Dendritic cell treated with granulocyte-macrophage colony-stimulating factor and Interleukin-4, amounts not matched to agents 40 ng/mL and 50 ng/mL, for 4 days (primary cell): ENCODE results near the gene CRB3.

Experiments used
- H3K27ac Mint-ChIP-seq: one replicate; pipeline ENCODE4 v1.8.0; 2022; ENCODE audit warnings: mild to moderate bottlenecking, mixed read lengths
- H3K27me3 Mint-ChIP-seq: one replicate; pipeline ENCODE4 v1.8.0; 2022; ENCODE audit warnings: mild to moderate bottlenecking, mixed read lengths
- H3K36me3 Mint-ChIP-seq: one replicate; pipeline ENCODE4 v1.8.0; 2022; ENCODE audit warnings: low read depth, mixed read lengths
- H3K4me1 Mint-ChIP-seq: one replicate; pipeline ENCODE4 v1.8.0; 2022; ENCODE audit warnings: low read depth, mixed read lengths
- H3K4me3 Mint-ChIP-seq: one replicate; pipeline ENCODE4 v1.8.0; 2022; ENCODE audit warnings: mild to moderate bottlenecking, moderate library complexity, mixed read lengths
- H3K9me3 Mint-ChIP-seq: one replicate; pipeline ENCODE4 v1.8.0; 2022; ENCODE audit warnings: mixed read lengths
- intact Hi-C: fragments of 100-400 bp; cut with micrococcal nuclease; formaldehyde crosslinking; loops from one replicate; pipeline ENCODE4 v1.15.0; 2022

Gene CRB3

DNA sequence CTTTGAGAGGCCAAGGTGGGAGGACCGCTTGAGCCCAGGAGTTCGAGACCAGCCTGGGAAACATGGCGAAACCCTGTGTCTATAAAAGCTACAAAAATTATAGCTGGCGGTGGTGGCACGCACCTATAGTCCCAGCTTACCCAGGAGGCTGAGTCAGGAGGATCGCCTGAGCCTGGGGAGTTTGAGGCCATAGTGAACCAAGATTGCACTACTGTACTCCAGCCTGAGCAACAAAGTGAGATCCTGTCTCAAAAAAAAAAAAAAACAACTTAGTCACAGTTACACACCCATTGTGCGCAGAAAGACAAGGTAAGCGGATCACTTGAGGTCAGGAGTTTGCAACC, 18.2 kb downstream of the CRB3 start:
- peaks cover 27% of the 10 kb centered on the region for H3K4me1 Mint-ChIP-seq
- H3K27me3 Mint-ChIP-seq, result peaks cover under 1% of the 10 kb centered on the region
- intact Hi-C loops, result no loop called here
- no peaks in the 10 kb centered on the region for H3K9me3 Mint-ChIP-seq
- peak overlapping the region; percentile 91 for H3K27ac Mint-ChIP-seq
- peak overlapping the region; percentile 82 for H3K4me3 Mint-ChIP-seq
- peaks cover 37% of the 10 kb centered on the region for H3K36me3 Mint-ChIP-seq

DNA sequence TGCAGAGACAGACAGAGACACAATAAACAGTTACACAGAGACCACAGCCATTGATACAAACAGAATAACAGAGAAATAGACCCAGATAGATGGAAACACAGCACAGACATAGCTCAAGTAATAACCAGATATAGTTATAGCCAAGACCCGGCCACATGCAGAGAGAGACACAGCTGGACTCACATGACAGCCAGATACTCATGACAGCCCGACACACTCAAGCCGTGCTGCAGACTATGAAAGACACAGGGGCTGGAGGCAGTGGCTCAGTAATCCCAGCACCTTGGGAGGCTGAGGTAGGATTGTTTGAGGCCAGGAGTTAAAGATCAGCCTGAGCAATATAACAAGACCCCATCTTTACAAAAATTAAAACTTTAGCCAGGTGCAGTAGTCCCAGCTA, 19.2 kb downstream of the CRB3 start:
- intact Hi-C loops, result no loop called here
- H3K27me3 Mint-ChIP-seq, result peaks cover 4% of the 10 kb centered on the region
- H3K36me3 Mint-ChIP-seq, result peaks cover 29% of the 10 kb centered on the region
- H3K27ac Mint-ChIP-seq, result no peak overlapping the region
- H3K4me1 Mint-ChIP-seq, result peaks cover 27% of the 10 kb centered on the region
- H3K9me3 Mint-ChIP-seq, result no peaks in the 10 kb centered on the region
- no peak overlapping the region for H3K4me3 Mint-ChIP-seq

DNA sequence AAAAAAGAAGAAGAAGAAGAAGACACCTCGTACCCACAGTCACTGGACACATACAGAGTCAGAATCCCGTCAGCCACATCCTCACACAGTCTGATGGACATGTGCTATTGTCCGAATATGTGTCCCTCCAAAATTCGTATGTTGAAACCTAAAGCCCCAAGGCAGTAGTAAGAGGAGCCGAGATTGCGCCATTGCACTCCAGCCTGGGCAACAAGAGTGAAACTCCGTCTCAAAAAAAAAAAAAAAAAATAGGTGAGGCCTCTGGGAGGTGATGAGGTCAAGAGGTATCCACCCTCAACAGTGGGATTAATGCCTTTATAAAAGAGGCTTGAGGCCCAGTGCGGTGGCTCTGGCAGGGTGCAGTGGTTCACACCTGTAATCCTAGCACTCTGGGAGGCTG, 20.2 kb downstream of the CRB3 start:
- intact Hi-C loops, result no loop called here
- H3K9me3 Mint-ChIP-seq, result no peaks in the 10 kb centered on the region
- no peak overlapping the region for H3K27ac Mint-ChIP-seq
- H3K36me3 Mint-ChIP-seq, result peaks cover 19% of the 10 kb centered on the region
- no peak overlapping the region for H3K4me3 Mint-ChIP-seq
- H3K4me1 Mint-ChIP-seq, result peaks cover 30% of the 10 kb centered on the region
- peaks cover 5% of the 10 kb centered on the region for H3K27me3 Mint-ChIP-seq

DNA sequence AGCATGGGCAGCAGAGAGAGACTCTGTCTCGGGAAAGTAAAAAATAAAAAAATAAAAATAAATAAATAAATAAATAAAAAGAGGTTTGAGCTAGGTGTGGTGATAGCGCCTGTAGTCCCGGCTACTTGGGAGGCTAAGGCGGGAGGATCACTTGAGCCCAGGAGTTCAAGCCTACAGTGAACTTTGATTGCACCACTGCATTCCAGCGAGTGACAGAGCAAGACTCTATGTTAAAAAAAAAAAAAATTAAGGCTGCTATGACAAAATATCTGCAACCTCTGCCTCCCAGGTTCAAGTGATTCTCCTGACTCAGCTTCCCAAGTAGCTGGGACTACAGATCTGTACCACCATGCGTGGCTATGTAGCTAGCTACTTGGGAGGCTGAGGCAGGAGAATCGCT, 20.8 kb downstream of the CRB3 start:
- intact Hi-C loops, result no loop called here
- H3K27me3 Mint-ChIP-seq, result peaks cover 5% of the 10 kb centered on the region
- H3K4me3 Mint-ChIP-seq, result no peak overlapping the region
- no peaks in the 10 kb centered on the region for H3K9me3 Mint-ChIP-seq
- peaks cover 13% of the 10 kb centered on the region for H3K36me3 Mint-ChIP-seq
- H3K27ac Mint-ChIP-seq, result no peak overlapping the region
- peaks cover 32% of the 10 kb centered on the region for H3K4me1 Mint-ChIP-seq

DNA sequence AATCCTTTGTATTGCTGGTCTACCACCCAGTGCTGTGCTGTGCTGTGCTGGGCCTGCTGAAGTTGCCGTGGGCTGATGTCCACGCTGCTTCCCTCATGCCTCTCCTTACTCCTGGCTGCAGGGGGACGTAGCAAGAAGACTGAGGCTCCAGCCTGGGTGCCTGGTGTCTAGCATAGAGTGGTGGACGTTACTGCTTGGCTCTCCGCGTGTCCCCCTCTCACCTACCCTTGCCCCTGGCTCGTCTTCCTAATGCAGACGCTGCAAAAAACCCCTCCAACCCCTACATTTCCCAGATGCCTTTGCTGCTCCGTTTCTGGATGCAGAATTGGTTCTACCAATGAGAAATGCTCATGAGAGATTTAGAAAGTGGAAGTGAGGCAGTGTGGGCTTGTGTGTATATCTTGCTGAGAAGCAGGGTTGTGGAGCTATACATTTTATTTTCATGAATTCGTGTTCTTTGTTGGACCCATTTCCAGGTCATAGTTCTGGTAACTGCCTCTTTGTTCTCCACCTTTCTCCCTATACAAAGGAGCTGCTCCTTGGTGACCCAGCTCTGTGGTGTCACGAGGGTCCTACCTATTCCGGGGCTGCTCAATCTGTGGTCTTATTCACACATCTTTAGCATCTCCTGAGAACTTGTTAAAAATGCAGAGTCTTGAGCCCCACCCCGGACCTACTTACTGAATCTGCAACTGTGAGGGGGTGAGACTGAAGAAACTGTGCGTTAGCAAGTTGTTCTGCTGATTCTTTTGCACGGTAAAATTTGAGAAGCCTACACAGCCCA, 25.4 kb downstream of the CRB3 start:
- peak overlapping the region; percentile 15 for H3K4me3 Mint-ChIP-seq
- H3K27ac Mint-ChIP-seq, result peak overlapping the region; percentile 71
- intact Hi-C loops, result no loop called here
- no peaks in the 10 kb centered on the region for H3K36me3 Mint-ChIP-seq
- H3K9me3 Mint-ChIP-seq, result peaks cover 14% of the 10 kb centered on the region
- H3K4me1 Mint-ChIP-seq, result peaks cover 13% of the 10 kb centered on the region
- peaks cover 17% of the 10 kb centered on the region for H3K27me3 Mint-ChIP-seq

DNA sequence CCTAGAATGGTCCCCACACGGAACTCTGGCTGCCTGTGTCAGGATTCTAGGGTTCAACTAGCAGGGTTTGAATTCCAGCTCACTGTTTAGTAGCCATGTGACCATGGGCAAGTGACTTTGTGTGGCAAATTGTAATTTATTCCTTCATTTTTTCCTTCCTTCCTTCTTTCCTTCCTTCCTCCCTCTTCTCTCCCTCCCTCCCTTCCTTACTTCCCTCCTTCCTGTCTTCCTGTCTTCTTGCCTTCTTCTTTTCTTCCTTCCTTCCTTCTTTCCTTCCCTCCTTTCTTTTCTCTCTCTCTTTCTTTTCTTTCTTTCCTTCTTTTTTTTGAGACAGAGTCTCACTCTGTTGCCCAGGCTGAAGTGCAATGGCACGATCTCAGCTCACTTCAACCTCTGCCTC, 26.1 kb downstream of the CRB3 start:
- Mint-ChIP-seq H3K27ac (peak overlapping the region; percentile 71), H3K36me3 (no peaks in the 10 kb centered on the region), H3K4me1 (peaks cover 13% of the 10 kb centered on the region), H3K27me3 (peaks cover 21% of the 10 kb centered on the region), H3K9me3 (peaks cover 14% of the 10 kb centered on the region), H3K4me3 (peak overlapping the region; percentile 33)
- intact Hi-C loops, result no loop called here

DNA sequence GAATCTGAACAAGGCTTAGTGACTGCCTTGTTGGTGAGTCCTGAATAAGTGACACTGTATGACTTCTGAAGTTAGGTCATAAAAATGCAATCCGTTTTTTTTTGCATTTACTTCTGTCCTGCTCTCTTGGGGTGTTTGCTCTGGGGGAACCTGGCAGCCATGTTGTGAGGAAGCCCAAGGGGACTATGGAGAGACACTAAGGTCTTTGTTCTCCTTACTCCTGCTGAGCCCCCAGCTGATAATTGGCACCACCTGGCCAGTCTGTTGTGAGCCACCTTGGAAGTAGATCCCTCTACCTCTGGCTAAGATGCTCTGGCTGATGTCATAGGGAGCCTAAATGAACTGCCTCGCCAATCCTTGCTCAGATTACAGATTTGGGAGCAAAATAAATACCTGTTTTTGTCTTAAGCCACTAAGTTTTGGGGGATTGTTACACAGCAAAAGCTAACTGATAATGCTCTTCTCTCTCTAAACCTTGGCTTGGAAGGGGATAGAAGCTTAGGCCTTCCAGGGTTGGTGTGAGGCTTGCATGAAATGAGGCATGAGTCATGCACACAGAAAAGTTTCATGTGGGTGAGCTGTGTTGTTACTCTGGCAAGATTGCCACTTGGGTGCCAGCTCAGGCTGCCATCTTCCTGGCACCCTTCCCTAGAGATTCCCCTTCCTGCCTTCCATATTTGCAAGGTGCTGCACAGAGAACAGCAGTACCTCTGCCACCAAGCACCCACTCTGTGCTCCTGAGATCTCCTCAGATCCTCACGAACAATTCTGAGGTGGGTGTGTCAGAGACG, 27.9 kb downstream of the CRB3 start:
- Mint-ChIP-seq H3K27ac (no peak overlapping the region), H3K36me3 (no peaks in the 10 kb centered on the region), H3K4me1 (peaks cover 13% of the 10 kb centered on the region), H3K27me3 (peaks cover 21% of the 10 kb centered on the region), H3K4me3 (no peak overlapping the region), H3K9me3 (peaks cover 14% of the 10 kb centered on the region)
- intact Hi-C loops, result no loop called here

DNA sequence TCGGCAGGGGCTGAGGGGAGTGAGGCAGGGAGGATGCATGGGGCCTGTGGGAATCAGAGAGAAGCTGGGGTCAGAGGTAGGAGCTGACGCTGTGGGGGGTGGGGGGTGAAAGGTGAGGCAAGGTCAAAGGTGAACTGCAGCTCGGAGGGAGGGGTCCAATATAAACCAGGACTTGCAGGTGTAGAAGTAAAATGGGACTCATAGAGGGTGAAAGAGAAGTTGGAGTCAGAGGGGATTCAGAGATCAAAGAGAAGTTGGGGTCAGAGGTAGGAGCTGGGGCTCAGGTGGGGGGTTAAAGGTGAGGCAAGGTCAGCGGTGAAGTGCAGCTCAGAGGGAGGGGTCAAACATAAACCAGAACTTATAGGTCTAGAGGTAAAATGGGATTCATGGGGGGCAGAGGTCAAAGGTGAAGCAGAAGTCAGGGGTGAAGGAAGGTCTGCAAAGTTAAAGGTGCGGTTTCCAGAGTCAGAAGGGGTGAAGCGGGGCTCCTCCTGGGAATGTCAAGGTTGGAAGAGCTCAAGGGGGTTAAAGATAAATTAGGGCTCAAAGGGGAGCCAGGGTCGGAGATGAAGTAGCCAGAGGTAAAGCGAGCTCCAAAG, 30.5 kb downstream of the CRB3 start:
- H3K4me3 Mint-ChIP-seq, result no peak overlapping the region
- H3K36me3 Mint-ChIP-seq, result no peaks in the 10 kb centered on the region
- no peak overlapping the region for H3K27ac Mint-ChIP-seq
- H3K27me3 Mint-ChIP-seq, result peaks cover 23% of the 10 kb centered on the region
- intact Hi-C loops, result no loop called here
- H3K4me1 Mint-ChIP-seq, result peaks cover 19% of the 10 kb centered on the region
- H3K9me3 Mint-ChIP-seq, result peaks cover 14% of the 10 kb centered on the region

DNA sequence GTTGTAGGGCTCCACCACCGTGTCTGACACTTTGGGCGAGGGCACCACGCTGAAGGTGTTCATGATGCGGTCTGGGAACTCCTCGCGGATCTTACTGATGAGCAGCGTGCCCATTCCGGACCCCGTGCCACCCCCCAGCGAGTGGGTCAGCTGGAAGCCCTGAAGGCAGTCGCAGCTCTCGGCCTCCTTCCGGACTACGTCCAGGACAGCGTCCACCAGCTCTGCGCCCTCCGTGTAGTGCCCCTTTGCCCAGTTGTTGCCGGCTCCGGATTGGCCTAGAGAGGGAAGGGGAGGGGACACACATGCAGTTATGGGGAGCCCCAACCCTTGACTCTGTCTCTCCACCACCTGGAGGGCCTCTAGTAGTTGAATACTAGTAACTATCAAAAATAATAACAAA, 31.9 kb downstream of the CRB3 start:
- H3K36me3 Mint-ChIP-seq, result no peaks in the 10 kb centered on the region
- peaks cover 12% of the 10 kb centered on the region for H3K4me1 Mint-ChIP-seq
- H3K9me3 Mint-ChIP-seq, result peaks cover 14% of the 10 kb centered on the region
- intact Hi-C loops, result no loop called here
- peaks cover 35% of the 10 kb centered on the region for H3K27me3 Mint-ChIP-seq
- no peak overlapping the region for H3K4me3 Mint-ChIP-seq
- H3K27ac Mint-ChIP-seq, result no peak overlapping the region

DNA sequence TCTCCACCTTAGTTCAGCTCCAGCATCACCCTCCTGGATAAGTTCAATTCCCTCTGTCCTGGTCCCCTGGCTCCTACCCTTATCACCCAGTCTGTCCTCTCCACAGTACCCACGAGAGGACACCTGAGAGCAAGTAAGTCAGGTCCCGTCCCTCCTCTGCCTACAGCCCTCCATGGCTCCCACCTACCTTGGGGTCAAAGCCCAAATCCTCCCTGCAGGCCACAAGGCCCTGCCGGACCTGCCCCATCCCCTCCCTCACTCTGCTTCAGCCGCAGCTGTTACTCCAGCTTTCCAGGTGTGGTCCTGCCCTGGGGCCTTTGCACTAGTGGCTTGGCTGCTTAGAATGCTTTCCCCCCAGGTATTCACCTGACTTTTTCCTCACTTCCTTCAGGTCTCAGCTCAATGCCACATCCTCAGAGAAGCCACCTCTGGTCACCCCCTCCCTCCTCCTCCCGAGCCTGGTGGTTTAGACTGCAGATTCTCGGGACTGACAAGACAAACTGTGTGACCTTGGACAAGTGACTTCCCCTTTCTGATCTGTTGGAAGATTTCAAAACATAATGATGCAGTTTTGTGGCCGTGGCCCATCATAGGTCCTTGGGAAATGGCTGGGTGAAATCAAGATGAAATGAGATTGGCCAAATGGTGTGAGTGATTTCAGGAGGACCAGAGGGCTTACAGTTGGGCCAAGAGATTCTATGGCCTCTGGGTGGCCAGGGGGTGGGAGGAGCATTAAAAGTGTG, 34.4 kb downstream of the CRB3 start:
- Mint-ChIP-seq H3K36me3 (no peaks in the 10 kb centered on the region), H3K4me3 (no peak overlapping the region), H3K27ac (peak overlapping the region; percentile 47), H3K9me3 (no peaks in the 10 kb centered on the region), H3K4me1 (peaks cover 24% of the 10 kb centered on the region), H3K27me3 (peaks cover 50% of the 10 kb centered on the region)
- intact Hi-C loops, result no loop called here

DNA sequence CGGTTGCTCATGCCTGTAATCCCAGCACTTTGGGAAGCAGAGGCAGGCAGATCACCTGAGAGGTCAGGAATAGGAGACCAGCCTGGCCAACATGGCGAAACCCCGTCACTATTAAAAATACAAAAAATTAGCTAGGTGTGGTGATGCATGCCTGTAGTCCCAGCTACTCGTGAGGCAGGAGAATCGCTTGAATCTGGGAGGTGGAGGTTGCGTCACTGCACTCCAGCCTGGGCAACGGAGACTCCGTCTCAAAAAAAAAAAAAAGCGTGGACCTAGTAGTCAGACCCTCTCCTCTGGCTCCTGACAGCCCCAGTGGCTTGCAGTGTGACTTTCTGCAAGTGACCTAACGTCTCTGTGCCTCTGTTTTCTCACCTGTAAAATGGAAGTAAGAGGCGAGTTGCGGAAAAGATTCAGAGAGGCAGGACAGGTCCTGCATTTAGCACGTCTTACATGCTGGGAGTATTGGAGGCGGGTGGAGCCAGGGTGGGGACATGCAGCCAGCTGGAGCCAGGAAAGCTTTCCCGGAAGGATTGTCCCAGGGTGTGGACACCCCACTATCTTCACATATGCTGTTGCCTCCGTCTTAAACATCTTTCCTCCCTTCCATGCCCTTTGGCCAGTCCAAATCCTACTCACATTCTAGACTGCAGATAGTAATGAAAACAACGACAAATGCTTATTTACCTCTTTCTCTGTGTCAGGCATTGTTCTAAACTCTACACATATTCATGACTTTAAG, 35.1 kb downstream of the CRB3 start:
- no peak overlapping the region for H3K4me3 Mint-ChIP-seq
- H3K27ac Mint-ChIP-seq, result peak overlapping the region; percentile 47
- peaks cover 24% of the 10 kb centered on the region for H3K4me1 Mint-ChIP-seq
- no peaks in the 10 kb centered on the region for H3K36me3 Mint-ChIP-seq
- H3K9me3 Mint-ChIP-seq, result no peaks in the 10 kb centered on the region
- H3K27me3 Mint-ChIP-seq, result peaks cover 57% of the 10 kb centered on the region
- intact Hi-C loops, result no loop called here

DNA sequence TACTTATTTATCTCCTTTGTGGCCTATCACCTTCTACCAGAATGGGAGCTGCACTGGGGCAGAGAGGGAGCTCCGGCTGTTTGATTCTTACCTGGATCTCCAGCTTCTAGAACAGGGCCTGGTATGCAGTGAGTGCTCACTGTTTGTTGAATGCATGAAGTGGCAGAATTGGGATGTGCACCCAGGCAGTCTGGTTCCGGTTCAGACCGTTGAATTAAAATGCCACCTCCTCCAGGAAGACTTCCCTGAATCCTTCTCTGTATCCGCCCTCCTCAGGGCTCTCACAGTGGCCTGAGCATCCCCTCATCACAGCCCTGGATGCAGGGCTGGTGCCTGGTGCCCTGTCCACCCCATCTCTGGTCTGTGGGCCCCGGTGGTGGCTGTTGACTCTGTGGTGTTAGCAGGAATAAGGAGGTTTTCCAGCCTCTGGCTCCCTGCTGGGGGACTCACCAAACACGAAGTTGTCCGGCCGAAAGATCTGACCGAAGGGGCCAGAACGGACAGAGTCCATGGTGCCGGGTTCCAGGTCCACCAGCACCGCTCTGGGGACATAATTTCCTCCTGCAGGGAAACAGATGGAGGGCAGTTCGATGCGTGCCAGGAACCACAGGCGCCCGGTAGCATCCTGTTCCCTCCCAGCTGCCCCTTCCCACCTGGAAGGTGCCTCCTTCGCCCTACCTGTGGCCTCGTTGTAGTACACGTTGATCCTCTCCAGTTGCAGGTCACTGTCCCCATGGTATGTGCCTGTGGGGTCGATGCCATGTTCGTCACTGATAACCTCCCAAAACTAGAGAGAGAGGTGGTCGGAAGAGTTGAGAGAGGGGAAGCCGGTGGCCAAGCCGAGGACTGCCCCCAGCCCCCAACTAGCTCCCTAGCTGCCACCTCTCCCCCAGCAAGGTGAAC, 37.0 kb downstream of the CRB3 start:
- Mint-ChIP-seq H3K27me3 (peaks cover 58% of the 10 kb centered on the region), H3K36me3 (no peaks in the 10 kb centered on the region), H3K4me3 (peak overlapping the region; percentile 35), H3K9me3 (no peaks in the 10 kb centered on the region), H3K27ac (no peak overlapping the region), H3K4me1 (peaks cover 24% of the 10 kb centered on the region)
- intact Hi-C loops, result no loop called here
